Activated CD4-positive, CD25-positive, alpha-beta regulatory T cell (primary cell): ENCODE data around the gene FANCD2.
"Not testable (repeated sequence)": the region's sequence is repeated elsewhere in the genome, so short reads cannot be mapped to it uniquely, and the experiment has no call there.

ENCODE experiments used
- DNase-seq, 4 experiments: peaks; one replicate each; lab custom pipeline; 2025; lab: John Stamatoyannopoulos, UW

FANCD2 gene

GRCh38 chr3:10015461-10015904, 10.8 kb upstream of the FANCD2 start:
- DNase-seq = no peak

- DNase-seq = no peak
Measured at GRCh38 chr3:10017636-10018292, 8.5 kb upstream of the FANCD2 start.

GRCh38 chr3:10018806-10019205, 7.4 kb upstream of the FANCD2 start:
- not testable (repeated sequence) for DNase-seq

- no peak for DNase-seq
Measured at GRCh38 chr3:10019326-10019725, 6.9 kb upstream of the FANCD2 start.

GRCh38 chr3:10021856-10022775, 4.1 kb upstream of the FANCD2 start:
- DNase-seq = no peak

- DNase-seq = no peak
Measured at GRCh38 chr3:10023587-10024310, 2.5 kb upstream of the FANCD2 start.

GRCh38 chr3:10025205-10026083, 793 bp upstream of the FANCD2 start:
- no peak for DNase-seq

- no peak for DNase-seq
Measured at GRCh38 chr3:10041034-10041433, 14.8 kb downstream of the FANCD2 start.

GRCh38 chr3:10047876-10048275, 21.6 kb downstream of the FANCD2 start:
- DNase-seq = no peak

- DNase-seq = not testable (repeated sequence)
Measured at GRCh38 chr3:10053054-10053453, 26.8 kb downstream of the FANCD2 start.

- no peak for DNase-seq
Measured at GRCh38 chr3:10055097-10055496, 28.9 kb downstream of the FANCD2 start.

GRCh38 chr3:10070077-10070476, 43.8 kb downstream of the FANCD2 start:
- DNase-seq = not testable (repeated sequence)

- no peak for DNase-seq
Measured at GRCh38 chr3:10074666-10075065, 48.4 kb downstream of the FANCD2 start.

- no peak for DNase-seq
Measured at GRCh38 chr3:10081871-10082270, 55.6 kb downstream of the FANCD2 start.

- DNase-seq = no peak
Measured at GRCh38 chr3:10085738-10086137, 59.5 kb downstream of the FANCD2 start.

GRCh38 chr3:10088256-10088655, 62.0 kb downstream of the FANCD2 start:
- DNase-seq = no peak

GRCh38 chr3:10090179-10090578, 63.9 kb downstream of the FANCD2 start:
- no peak for DNase-seq

GRCh38 chr3:10090774-10091173, 64.5 kb downstream of the FANCD2 start:
- not testable (repeated sequence) for DNase-seq

GRCh38 chr3:10091387-10091786, 65.2 kb downstream of the FANCD2 start:
- not testable (repeated sequence) for DNase-seq

GRCh38 chr3:10093678-10094077, 67.4 kb downstream of the FANCD2 start:
- no peak for DNase-seq

GRCh38 chr3:10099041-10099440, 72.8 kb downstream of the FANCD2 start:
- no peak for DNase-seq
